DND-41 (cell line): ENCODE results near the gene TCF4.

Experiments used
- ATAC-seq: fragments of 200-7000 bp; cut with Tn5 transposase; 3 replicates; pipeline ENCODE4 v1.9.1; 2021; ENCODE audit warnings: low read depth; ENCODE audit not compliant: insufficient read depth
- DNase-seq: peaks from one replicate; pipeline ENCODE4 v3.0.0-alpha.2; 2020
- H2AFZ ChIP-seq: 2 replicates; pipeline ENCODE4 v1.6.0; 2012; ENCODE audit warnings: low read depth, low read length
- H3K27ac ChIP-seq: 2 replicates; pipeline ENCODE4 v1.5.1; 2012; ENCODE audit warnings: low read length, inconsistent platforms
- H3K27me3 ChIP-seq: fragments of 200-600 bp; sonication (generic); 2 replicates; pipeline ENCODE4 v1.6.0; 2012; ENCODE audit warnings: low read length, mild to moderate bottlenecking, inconsistent platforms; ENCODE audit not compliant: insufficient read depth, poor library complexity
- H3K36me3 ChIP-seq: 2 replicates; pipeline ENCODE4 v1.5.1; 2012; ENCODE audit warnings: low read length, inconsistent platforms; ENCODE audit not compliant: insufficient read depth
- H3K4me1 ChIP-seq: 2 replicates; pipeline ENCODE4 v1.5.1; 2012; ENCODE audit warnings: mild to moderate bottlenecking, low read length; ENCODE audit not compliant: insufficient read depth
- H3K4me2 ChIP-seq: 2 replicates; pipeline ENCODE4 v1.6.0; 2012; ENCODE audit warnings: mild to moderate bottlenecking, moderate library complexity, low read length, inconsistent platforms; ENCODE audit not compliant: insufficient read depth
- H3K4me3 ChIP-seq, 2 experiments: fragments of 200-600 bp in 1 of 2; shearing (Covaris generic) in 1 of 2; 2 replicates each; pipeline ENCODE4 v1.5.1; 2012 to 2016; ENCODE audit warnings: inconsistent platforms in 2 of 2, low read length in 2 of 2, mild to moderate bottlenecking in 2 of 2, low read depth in 1 of 2, moderate library complexity in 1 of 2
- H3K79me2 ChIP-seq: 2 replicates; pipeline ENCODE4 v1.6.0; 2012; ENCODE audit warnings: low read length, inconsistent platforms; ENCODE audit not compliant: insufficient read depth
- H3K9ac ChIP-seq: 2 replicates; pipeline ENCODE4 v1.6.0; 2012; ENCODE audit warnings: low read depth, mild to moderate bottlenecking, inconsistent platforms, low read length, moderate library complexity
- H3K9me3 ChIP-seq: 2 replicates; pipeline ENCODE4 v1.5.1; 2012; ENCODE audit warnings: low read length, moderate library complexity, mild to moderate bottlenecking, inconsistent platforms; ENCODE audit not compliant: insufficient read depth, severe bottlenecking
- H4K20me1 ChIP-seq: 2 replicates; pipeline ENCODE4 v1.6.0; 2012; ENCODE audit warnings: low read length; ENCODE audit not compliant: insufficient read depth
- EZH2 ChIP-seq: IDR thresholded peaks from 3 replicates; pipeline ENCODE4 v1.6.1; 2012; ENCODE audit warnings: borderline replicate concordance, low read depth, mild to moderate bottlenecking, moderate library complexity, low read length, inconsistent platforms; ENCODE audit not compliant: severe bottlenecking
- TF ChIP-seq, protein P1 (sequence below): IDR thresholded peaks from 2 replicates; pipeline ENCODE4 v1.5.1; 2012; ENCODE audit warnings: borderline replicate concordance, low read length, moderate library complexity, mild to moderate bottlenecking; ENCODE audit not compliant: poor library complexity, severe bottlenecking; ENCODE audit errors: extremely low read depth

The TCF4 gene

DNA sequence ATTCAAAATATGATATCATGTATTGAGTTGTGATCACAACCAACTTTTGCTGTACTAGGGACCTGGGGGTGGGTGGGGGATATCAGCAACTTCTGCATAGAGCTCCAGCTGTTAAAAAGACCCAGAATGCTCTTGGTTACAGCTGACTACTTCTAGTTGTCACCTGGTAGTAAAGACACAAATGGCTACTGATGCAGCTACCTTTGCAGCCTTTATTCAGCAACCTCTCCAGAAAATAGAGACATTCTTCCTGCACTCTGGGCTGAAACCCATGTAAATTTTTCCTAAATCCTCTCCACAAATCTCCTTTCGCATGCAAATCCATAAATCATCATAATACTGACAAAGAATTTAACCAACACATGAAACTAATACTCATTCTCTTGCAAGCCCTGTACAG, 238.3 kb downstream of the TCF4 start:
- Histone ChIP-seq H3K4me1 (no peaks in the 10 kb centered on the region), H3K27me3 (no peaks in the 10 kb centered on the region), H3K9me3 (no peaks in the 10 kb centered on the region), H3K4me2 (no peak overlapping the region), H2AFZ (no peak overlapping the region), H3K36me3 (no peaks in the 10 kb centered on the region), H3K79me2 (no peaks in the 10 kb centered on the region), H3K4me3 (no peak overlapping the region), H3K27ac (no peak overlapping the region), H3K9ac (no peak overlapping the region), H4K20me1 (no peaks in the 10 kb centered on the region)
- no peak for ATAC-seq
- no peak for DNase-seq
- TF ChIP-seq, protein P1, sequence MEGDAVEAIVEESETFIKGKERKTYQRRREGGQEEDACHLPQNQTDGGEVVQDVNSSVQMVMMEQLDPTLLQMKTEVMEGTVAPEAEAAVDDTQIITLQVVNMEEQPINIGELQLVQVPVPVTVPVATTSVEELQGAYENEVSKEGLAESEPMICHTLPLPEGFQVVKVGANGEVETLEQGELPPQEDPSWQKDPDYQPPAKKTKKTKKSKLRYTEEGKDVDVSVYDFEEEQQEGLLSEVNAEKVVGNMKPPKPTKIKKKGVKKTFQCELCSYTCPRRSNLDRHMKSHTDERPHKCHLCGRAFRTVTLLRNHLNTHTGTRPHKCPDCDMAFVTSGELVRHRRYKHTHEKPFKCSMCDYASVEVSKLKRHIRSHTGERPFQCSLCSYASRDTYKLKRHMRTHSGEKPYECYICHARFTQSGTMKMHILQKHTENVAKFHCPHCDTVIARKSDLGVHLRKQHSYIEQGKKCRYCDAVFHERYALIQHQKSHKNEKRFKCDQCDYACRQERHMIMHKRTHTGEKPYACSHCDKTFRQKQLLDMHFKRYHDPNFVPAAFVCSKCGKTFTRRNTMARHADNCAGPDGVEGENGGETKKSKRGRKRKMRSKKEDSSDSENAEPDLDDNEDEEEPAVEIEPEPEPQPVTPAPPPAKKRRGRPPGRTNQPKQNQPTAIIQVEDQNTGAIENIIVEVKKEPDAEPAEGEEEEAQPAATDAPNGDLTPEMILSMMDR: no peak
- no peak for TF ChIP-seq EZH2

DNA sequence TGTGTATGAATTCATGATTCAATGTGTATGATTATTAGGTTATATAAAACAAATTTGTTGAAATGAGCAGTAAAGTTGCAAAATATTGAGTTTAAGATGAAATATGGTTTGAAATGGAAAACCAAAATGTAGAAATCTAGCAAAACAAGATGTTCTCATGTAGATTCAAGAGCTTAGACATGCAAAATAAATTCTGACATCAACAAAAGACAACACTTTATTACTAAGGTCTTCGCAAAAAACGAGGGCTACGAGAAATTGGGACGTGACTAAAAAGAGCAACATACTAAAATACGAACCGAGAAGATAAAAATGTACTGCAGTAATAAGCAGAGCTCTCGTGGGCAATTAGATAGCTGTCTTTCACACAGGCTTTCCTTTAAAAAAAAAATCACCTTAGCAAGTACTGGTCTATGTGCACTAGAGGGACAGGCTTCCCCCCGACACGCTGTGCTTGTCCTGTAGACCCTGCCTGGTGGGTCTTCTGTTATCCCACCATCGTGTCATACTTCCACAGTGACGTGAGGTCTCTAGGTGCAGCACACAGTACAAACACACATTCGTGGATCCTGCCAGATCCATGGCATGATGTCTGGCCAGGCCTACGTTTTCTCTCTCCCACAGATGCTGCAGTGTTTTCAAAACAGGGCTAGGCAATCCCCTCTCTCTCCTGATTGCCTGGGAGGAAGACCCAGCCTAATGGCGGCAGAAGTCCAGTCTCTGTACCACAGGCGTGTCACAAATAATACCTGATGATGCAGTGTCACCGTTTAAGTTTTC, 240.8 kb downstream of the TCF4 start:
- no peaks in the 10 kb centered on the region for H3K4me1 ChIP-seq
- H3K4me2 ChIP-seq: no peak overlapping the region
- H3K9ac ChIP-seq: no peak overlapping the region
- no peaks in the 10 kb centered on the region for H4K20me1 ChIP-seq
- no peaks in the 10 kb centered on the region for H3K27me3 ChIP-seq
- H3K9me3 ChIP-seq: no peaks in the 10 kb centered on the region
- ATAC-seq (no peak), DNase-seq (no peak)
- H3K27ac ChIP-seq: no peak overlapping the region
- no peak for TF ChIP-seq EZH2
- TF ChIP-seq, protein P1: no peak
- H3K79me2 ChIP-seq: no peaks in the 10 kb centered on the region
- H3K36me3 ChIP-seq: no peaks in the 10 kb centered on the region
- H3K4me3 ChIP-seq: no peak overlapping the region
- no peak overlapping the region for H2AFZ ChIP-seq

DNA sequence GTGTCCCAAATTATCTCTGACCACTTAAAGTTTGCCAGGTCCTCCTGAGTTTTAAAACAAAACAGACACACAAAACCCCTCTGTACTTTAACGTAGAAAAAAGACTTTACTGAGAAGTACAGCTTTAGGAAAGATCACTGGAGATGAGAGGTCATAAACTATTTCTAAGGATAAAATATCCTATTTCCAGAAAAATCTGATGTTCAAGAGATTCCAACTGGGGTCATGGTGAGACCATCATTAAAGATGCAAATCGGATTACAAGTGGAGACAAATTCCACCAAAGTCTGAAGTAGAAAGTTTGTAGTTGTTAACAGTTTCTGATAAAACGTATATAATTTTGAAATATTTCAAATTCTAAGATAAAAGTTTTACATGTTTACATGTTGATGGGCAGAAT, 241.6 kb downstream of the TCF4 start:
- no peak overlapping the region for H3K4me2 ChIP-seq
- ATAC-seq (no peak), DNase-seq (no peak)
- H3K27ac ChIP-seq: no peak overlapping the region
- no peaks in the 10 kb centered on the region for H3K36me3 ChIP-seq
- H2AFZ ChIP-seq: no peak overlapping the region
- no peaks in the 10 kb centered on the region for H3K4me1 ChIP-seq
- H4K20me1 ChIP-seq: no peaks in the 10 kb centered on the region
- H3K27me3 ChIP-seq: no peaks in the 10 kb centered on the region
- no peak overlapping the region for H3K9ac ChIP-seq
- H3K9me3 ChIP-seq: no peaks in the 10 kb centered on the region
- no peaks in the 10 kb centered on the region for H3K79me2 ChIP-seq
- TF ChIP-seq, protein P1: no peak
- no peak for TF ChIP-seq EZH2
- H3K4me3 ChIP-seq: no peak overlapping the region
